GM12891 (cell line): Measurements from ENCODE around the gene GCNT2.

Experiments
- POLR2A ChIP-seq: IDR thresholded peaks from 2 replicates; pipeline ENCODE4 v1.6.1; 2011; ENCODE audit warnings: low read depth, low read length, control low read depth
- POLR2AphosphoS5 ChIP-seq: IDR thresholded peaks from 2 replicates; pipeline ENCODE4 v1.6.1; 2011; ENCODE audit warnings: low read depth, low read length, control low read depth
- POU2F2 ChIP-seq: IDR thresholded peaks from 2 replicates; pipeline ENCODE4 v1.6.1; 2011; ENCODE audit warnings: low read depth, mild to moderate bottlenecking, control low read depth, low read length, moderate library complexity
- TAF1 ChIP-seq: IDR thresholded peaks from 2 replicates; pipeline ENCODE4 v1.6.1; 2011; ENCODE audit warnings: low read depth, low read length, control low read depth

GRCh38 chr6:10569392-10570127 lies 48.4 kb downstream of the GCNT2 start:
- TF ChIP-seq POLR2A: no peak
- no peak for TF ChIP-seq POLR2AphosphoS5
- TF ChIP-seq TAF1: no peak
- TF ChIP-seq POU2F2: no peak
